ENCODE results near the gene UGT2B10.

GRCh38 chr4:68861057-68861456 is 45.3 kb downstream of the UGT2B10 start:
- TF ChIP-seq CTCF (conservative IDR thresholded peaks at IDR 0.05; ENCODE audit: low read length): no peak
- TF ChIP-seq EZH2phosphoT487 (IDR thresholded peaks at IDR 0.05; ENCODE audit: borderline replicate concordance): no peak

All from Loucy (cell line).